ENCODE measurements around the gene EPHA7. TPM values are rescaled to one million over a fixed set of nuclear protein-coding genes. Genes with fewer than 3 reads are reported as not detected.

The EPHA7 gene
- total RNA-seq, 4 donors from 2014 or later, result 0.07 to 0.88 (median 0.14) TPM

- Histone ChIP-seq H3K4me3 (no peak overlapping the region), H3K36me3 (no peaks in the 10 kb centered on the region), H3K9me3 (no peaks in the 10 kb centered on the region), H3K27me3 (no peaks in the 10 kb centered on the region), H3K4me1 (no peaks in the 10 kb centered on the region), H3K27ac (no peak overlapping the region)
- ATAC-seq (no peak), DNase-seq (no peak)
- intact Hi-C loops (cut with DNase I; ENCODE audit: low total_unique reads) (no loop called here), in situ Hi-C loops (cut with MboI; ENCODE audit: low sequenced_read_pairs in 4 of 4) (no loop called here)
- TF ChIP-seq POLR2A (IDR thresholded peaks at IDR 0.05), result no peak
- TF ChIP-seq CTCF (IDR thresholded peaks at IDR 0.05 in 4 of 5, conservative IDR thresholded peaks at IDR 0.05 in 1 of 5), result no peak
Observed at GRCh38 chr6:93322651-93323050, 96.7 kb downstream of the EPHA7 start.

GRCh38 chr6:93319304-93319703, 100.1 kb downstream of the EPHA7 start:
- intact Hi-C loops (cut with DNase I; ENCODE audit: low total_unique reads) (no loop called here), in situ Hi-C loops (cut with MboI; ENCODE audit: low sequenced_read_pairs in 4 of 4) (no loop called here)
- no peak for ATAC-seq

GRCh38 chr6:93318121-93318520, 101.2 kb downstream of the EPHA7 start:
- Histone ChIP-seq H3K27ac (no peak overlapping the region), H3K36me3 (no peaks in the 10 kb centered on the region), H3K4me1 (no peaks in the 10 kb centered on the region), H3K9me3 (no peaks in the 10 kb centered on the region), H3K4me3 (no peak overlapping the region), H3K27me3 (no peaks in the 10 kb centered on the region)
- in situ Hi-C loops (cut with MboI; ENCODE audit: low sequenced_read_pairs in 4 of 4), result no loop called here
- ATAC-seq (no peak), DNase-seq (no peak)
- TF ChIP-seq CTCF (IDR thresholded peaks at IDR 0.05 in 4 of 5, conservative IDR thresholded peaks at IDR 0.05 in 1 of 5) (no peak), POLR2A (IDR thresholded peaks at IDR 0.05) (no peak)
- intact Hi-C loops (cut with DNase I; ENCODE audit: low total_unique reads), result no loop called here

More at GRCh38 chr6:93319304-93319703, 100.1 kb downstream of the EPHA7 start:
- H3K27ac ChIP-seq, result no peak overlapping the region
- no peaks in the 10 kb centered on the region for H3K36me3 ChIP-seq
- no peak overlapping the region for H3K4me3 ChIP-seq
- no peaks in the 10 kb centered on the region for H3K9me3 ChIP-seq
- TF ChIP-seq POLR2A (IDR thresholded peaks at IDR 0.05), result no peak
- TF ChIP-seq CTCF (IDR thresholded peaks at IDR 0.05 in 4 of 5, conservative IDR thresholded peaks at IDR 0.05 in 1 of 5), result no peak
- no peak for DNase-seq
- H3K4me1 ChIP-seq, result no peaks in the 10 kb centered on the region
- no peaks in the 10 kb centered on the region for H3K27me3 ChIP-seq

- H3K36me3 ChIP-seq, result no peaks in the 10 kb centered on the region
- no peaks in the 10 kb centered on the region for H3K9me3 ChIP-seq
- DNase-seq, result no peak
- H3K4me3 ChIP-seq, result no peak overlapping the region
- no peaks in the 10 kb centered on the region for H3K27me3 ChIP-seq
- H3K4me1 ChIP-seq, result no peaks in the 10 kb centered on the region
- ATAC-seq, result no peak
- TF ChIP-seq POLR2A (IDR thresholded peaks at IDR 0.05), result no peak
- TF ChIP-seq CTCF (IDR thresholded peaks at IDR 0.05 in 4 of 5, conservative IDR thresholded peaks at IDR 0.05 in 1 of 5), result no peak
- intact Hi-C loops (cut with DNase I; ENCODE audit: low total_unique reads), result no loop called here
- H3K27ac ChIP-seq, result no peak overlapping the region
- in situ Hi-C loops (cut with MboI; ENCODE audit: low sequenced_read_pairs in 4 of 4), result no loop called here
Observed at GRCh38 chr6:93317592-93317991, 101.8 kb downstream of the EPHA7 start.
